Panc1 (cell line): ENCODE results near the gene UIMC1. TPM values are rescaled to one million over a fixed set of nuclear protein-coding genes. Genes with fewer than 3 reads are reported as not detected.

Experiments
- ATAC-seq: fragments of 200-7000 bp; cut with Tn5 transposase; 2 replicates; pipeline ENCODE4 v1.9.1; 2020; ENCODE audit warnings: mild to moderate bottlenecking, moderate library complexity
- BruUV-seq: library from RNA; stranded (reverse); fragments of 400-500 nt; replicated peaks from 2 replicates; lab custom pipeline; 2021; lab: Mats Ljungman, UMichigan
- CTCF ChIA-PET: fragments of 300-600 bp; sonication (Branson Sonifier 250); formaldehyde crosslinking; loops from one replicate; lab custom pipeline; 2022; ENCODE audit warnings: antibody characterized with exemption; lab: Charles Lee
- POLR2A ChIA-PET: fragments of 300-600 bp; sonication (Branson Sonifier 250); formaldehyde crosslinking; loops from one replicate; lab custom pipeline; 2022; ENCODE audit warnings: antibody characterized with exemption; lab: Charles Lee
- DNase-seq: peaks from one replicate; pipeline ENCODE4 v3.0.0-alpha.2; 2010; ENCODE audit warnings: low read depth, low spot score
- H3K27ac ChIP-seq: 2 replicates; pipeline ENCODE4 v1.5.1; 2011; ENCODE audit warnings: mild to moderate bottlenecking, low read length, inconsistent platforms
- H3K27me3 ChIP-seq: fragments of 200-500 bp; sonication (Bioruptor generic); 2 replicates; pipeline ENCODE4 v1.6.0; 2014; ENCODE audit warnings: low read length, inconsistent platforms; ENCODE audit not compliant: control insufficient read depth, insufficient read depth
- H3K36me3 ChIP-seq: fragments of 200-500 bp; sonication (Bioruptor generic); 2 replicates; pipeline ENCODE4 v1.5.1; 2014; ENCODE audit warnings: inconsistent platforms, mild to moderate bottlenecking, low read length, moderate library complexity; ENCODE audit not compliant: control insufficient read depth, insufficient read depth
- H3K4me1 ChIP-seq: 2 replicates; pipeline ENCODE4 v1.5.1; 2011; ENCODE audit warnings: inconsistent platforms, mild to moderate bottlenecking, low read length, moderate library complexity; ENCODE audit not compliant: control insufficient read depth, insufficient read depth
- H3K4me3 ChIP-seq, 2 experiments: 2 replicates each; pipeline ENCODE4 v1.5.1; 2011 to 2012; ENCODE audit warnings: low read depth in 2 of 2, low read length in 2 of 2, mild to moderate bottlenecking in 2 of 2, inconsistent platforms in 1 of 2, moderate library complexity in 1 of 2
- H3K9me3 ChIP-seq: fragments of 200-500 bp; sonication (Bioruptor generic); 2 replicates; pipeline ENCODE4 v1.5.1; 2014; ENCODE audit warnings: low read depth, mild to moderate bottlenecking, inconsistent platforms, low read length, moderate library complexity; ENCODE audit not compliant: control insufficient read depth, insufficient read depth
- CTCF ChIP-seq: fragments of 450-650 bp; IDR thresholded peaks from 2 replicates; pipeline ENCODE4 v1.5.1; 2017; ENCODE audit warnings: mild to moderate bottlenecking
- POLR2AphosphoS5 ChIP-seq: IDR thresholded peaks from 2 replicates; pipeline ENCODE4 v1.6.1; 2012; ENCODE audit warnings: mild to moderate bottlenecking, low read depth, low read length, moderate library complexity
- REST ChIP-seq, 2 experiments: IDR thresholded peaks; 2 replicates each; pipeline ENCODE4 v1.6.1; 2011 to 2012; ENCODE audit warnings: low read depth in 2 of 2, control low read depth in 1 of 2, low read length in 1 of 2, mild to moderate bottlenecking in 1 of 2, moderate library complexity in 1 of 2; ENCODE audit not compliant: insufficient read depth in 1 of 2
- SIN3A ChIP-seq: IDR thresholded peaks from 2 replicates; pipeline ENCODE4 v1.6.1; 2012; ENCODE audit warnings: low read depth, mild to moderate bottlenecking, low read length, moderate library complexity, borderline replicate concordance; ENCODE audit not compliant: insufficient read depth
- TCF7L2 ChIP-seq: IDR thresholded peaks from 2 replicates; pipeline ENCODE4 v1.6.1; 2011; ENCODE audit warnings: mild to moderate bottlenecking, low read depth, low read length, inconsistent platforms
- in situ Hi-C: cut with HindIII; loops from 2 replicates; pipeline ENCODE4 v1.10.0; 2016; ENCODE audit warnings: low sequenced_read_pairs, low pct_unique_long_range_greater_than_20kb
- intact Hi-C: fragments of 100-400 bp; cut with micrococcal nuclease; formaldehyde crosslinking; loops from one replicate; pipeline ENCODE4 v1.10.0; 2022; ENCODE audit not compliant: unreplicated experiment
- total RNA-seq: library from RNA; stranded (reverse); gene quantifications from one replicate; pipeline ENCODE4 v1.2.1, GENCODE V29; 2021; ENCODE audit not compliant: unreplicated experiment

UIMC1 gene
- total RNA-seq, 1 experiment from 2014 or later: 37.1 TPM

GRCh38 chr5:176878906-176879662 is 127.5 kb downstream of the UIMC1 start:
- intact Hi-C loops: no loop called here
- DNase-seq: no peak
- ATAC-seq: no peak
- in situ Hi-C loops: no loop called here
- TF ChIP-seq TCF7L2: no peak
- no peak for TF ChIP-seq CTCF
- TF ChIP-seq POLR2AphosphoS5: no peak
- TF ChIP-seq REST (IDR thresholded peaks at IDR 0.05; ENCODE audit: insufficient read depth in 1 of 2, low read depth in 2 of 2, low read length in 1 of 2): no peak
- no peak for TF ChIP-seq SIN3A
- Histone ChIP-seq H3K27ac (no peak overlapping the region), H3K36me3 (no peaks in the 10 kb centered on the region), H3K27me3 (no peaks in the 10 kb centered on the region), H3K4me3 (no peak overlapping the region), H3K9me3 (no peaks in the 10 kb centered on the region), H3K4me1 (no peaks in the 10 kb centered on the region)
- CTCF ChIA-PET: no interaction called here
- BruUV-seq: no TSS peak
- POLR2A ChIA-PET: no interaction called here

- Histone ChIP-seq H3K27ac (no peak overlapping the region), H3K9me3 (no peaks in the 10 kb centered on the region), H3K36me3 (no peaks in the 10 kb centered on the region), H3K27me3 (no peaks in the 10 kb centered on the region), H3K4me3 (no peak overlapping the region), H3K4me1 (no peaks in the 10 kb centered on the region)
- ATAC-seq (no peak), DNase-seq (no peak)
- no peak for TF ChIP-seq CTCF
- TF ChIP-seq TCF7L2: no peak
- TF ChIP-seq POLR2AphosphoS5: no peak
- TF ChIP-seq REST (IDR thresholded peaks at IDR 0.05; ENCODE audit: insufficient read depth in 1 of 2, low read depth in 2 of 2, low read length in 1 of 2): no peak
- TF ChIP-seq SIN3A: no peak
- POLR2A ChIA-PET: no interaction called here
- intact Hi-C loops (no loop called here), in situ Hi-C loops (no loop called here)
- CTCF ChIA-PET: no interaction called here
- no TSS peak for BruUV-seq
Measured at GRCh38 chr5:176878463-176878862, 128.1 kb downstream of the UIMC1 start.
